GM12873 (cell line): Measurements from ENCODE around the gene DAPP1.

Source experiments
- TF ChIP-seq, protein P1 (sequence below): IDR thresholded peaks from 2 replicates; pipeline ENCODE4 v1.5.1; 2012; ENCODE audit warnings: low read depth, mild to moderate bottlenecking, moderate library complexity, low read length, control low read depth; ENCODE audit not compliant: insufficient read depth; ENCODE audit errors: missing control alignments

Gene DAPP1

GRCh38 chr4:99815597-99816011 lies 1.0 kb upstream of the DAPP1 start:
- TF ChIP-seq, protein P1, sequence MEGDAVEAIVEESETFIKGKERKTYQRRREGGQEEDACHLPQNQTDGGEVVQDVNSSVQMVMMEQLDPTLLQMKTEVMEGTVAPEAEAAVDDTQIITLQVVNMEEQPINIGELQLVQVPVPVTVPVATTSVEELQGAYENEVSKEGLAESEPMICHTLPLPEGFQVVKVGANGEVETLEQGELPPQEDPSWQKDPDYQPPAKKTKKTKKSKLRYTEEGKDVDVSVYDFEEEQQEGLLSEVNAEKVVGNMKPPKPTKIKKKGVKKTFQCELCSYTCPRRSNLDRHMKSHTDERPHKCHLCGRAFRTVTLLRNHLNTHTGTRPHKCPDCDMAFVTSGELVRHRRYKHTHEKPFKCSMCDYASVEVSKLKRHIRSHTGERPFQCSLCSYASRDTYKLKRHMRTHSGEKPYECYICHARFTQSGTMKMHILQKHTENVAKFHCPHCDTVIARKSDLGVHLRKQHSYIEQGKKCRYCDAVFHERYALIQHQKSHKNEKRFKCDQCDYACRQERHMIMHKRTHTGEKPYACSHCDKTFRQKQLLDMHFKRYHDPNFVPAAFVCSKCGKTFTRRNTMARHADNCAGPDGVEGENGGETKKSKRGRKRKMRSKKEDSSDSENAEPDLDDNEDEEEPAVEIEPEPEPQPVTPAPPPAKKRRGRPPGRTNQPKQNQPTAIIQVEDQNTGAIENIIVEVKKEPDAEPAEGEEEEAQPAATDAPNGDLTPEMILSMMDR: no peak

GRCh38 chr4:99817309-99817890 lies 773 bp downstream of the DAPP1 start:
- TF ChIP-seq, protein P1: no peak

GRCh38 chr4:99818661-99819060 lies 2.0 kb downstream of the DAPP1 start:
- TF ChIP-seq, protein P1: no peak

GRCh38 chr4:99821918-99822503 lies 5.4 kb downstream of the DAPP1 start:
- TF ChIP-seq, protein P1: no peak

- TF ChIP-seq, protein P1: no peak
Measured at GRCh38 chr4:99822734-99823133, 6.1 kb downstream of the DAPP1 start.

DNA sequence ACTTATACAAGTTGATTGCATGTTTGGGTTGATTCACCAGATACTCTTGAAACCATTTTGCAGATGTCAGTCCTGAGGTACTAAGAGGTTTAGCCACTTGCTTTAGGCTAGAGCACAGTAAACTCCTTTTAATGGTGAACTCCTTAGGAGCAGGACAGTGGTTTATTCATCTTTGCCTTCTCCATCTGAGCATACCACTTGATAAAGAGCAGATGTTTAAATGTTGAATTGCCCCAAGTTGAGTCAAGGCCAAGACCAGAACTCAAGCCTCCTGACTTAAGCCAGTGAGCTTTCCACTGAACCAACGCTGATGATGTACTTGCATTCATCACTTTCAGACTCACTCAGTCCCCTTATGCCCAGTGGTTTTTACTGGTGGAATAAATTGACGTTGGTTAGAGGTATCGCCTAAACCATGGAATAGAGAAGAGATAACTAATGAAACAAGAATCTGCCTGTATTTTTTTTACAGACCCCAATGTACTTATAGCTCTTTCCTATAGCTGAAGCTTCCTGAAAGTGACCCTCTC lies 7.5 kb downstream of the DAPP1 start:
- TF ChIP-seq, protein P1: no peak

- TF ChIP-seq, protein P1: no peak
Measured at GRCh38 chr4:99825272-99825671, 8.6 kb downstream of the DAPP1 start.
